Uterus (tissue), 4 donors: ENCODE measurements around the gene CASZ1. TPM values are rescaled to one million over a fixed set of nuclear protein-coding genes. Genes with fewer than 3 reads are reported as not detected.

Experiments
- DNase-seq, 2 donors: peaks; one replicate each; pipeline ENCODE4 v3.0.0-alpha.2; 2019 to 2020
- H3K27ac ChIP-seq, 2 donors: fragments of 200-600 bp; sonication (generic); 1 replicate in 1 of 2; 2 replicates in 1 of 2; pipeline ENCODE4 v1.5.1; 2016 to 2018
- H3K27me3 ChIP-seq, 2 donors: fragments of 200-600 bp; sonication (generic); one replicate each; pipeline ENCODE4 v1.5.1; 2018 to 2019; ENCODE audit warnings: control low read depth in 1 of 2
- H3K36me3 ChIP-seq, 2 donors: fragments of 200-600 bp; sonication (generic); one replicate each; pipeline ENCODE4 v1.5.1; 2019; ENCODE audit warnings: control low read depth in 1 of 2
- H3K4me1 ChIP-seq, 2 donors: fragments of 200-600 bp; sonication (generic); one replicate each; pipeline ENCODE4 v1.5.1; 2018 to 2019; ENCODE audit warnings: control low read depth in 1 of 2
- H3K4me3 ChIP-seq, 2 donors: fragments of 200-600 bp; sonication (generic); 1 replicate in 1 of 2; 2 replicates in 1 of 2; pipeline ENCODE4 v1.5.1; 2018 to 2019; ENCODE audit warnings: mild to moderate bottlenecking in 1 of 2
- H3K9me3 ChIP-seq, 2 donors: fragments of 200-600 bp; sonication (generic); one replicate each; pipeline ENCODE4 v1.5.1; 2019; ENCODE audit warnings: control low read depth in 1 of 2
- POLR2A ChIP-seq, 2 donors: fragments of 450-650 bp; IDR thresholded peaks; one replicate each; pipeline ENCODE4 v1.6.1; 2016; ENCODE audit warnings: antibody characterized with exemption in 2 of 2, mild to moderate bottlenecking in 1 of 2, moderate library complexity in 1 of 2
- intact Hi-C: fragments of 100-400 bp; cut with DNase I; formaldehyde crosslinking; loops from one replicate; pipeline ENCODE4 v1.15.1; 2023; ENCODE audit warnings: low total_unique reads
- total RNA-seq, 4 donors: library from RNA; depleted of rRNA in 3 of 4; stranded (reverse); fragments of >200 nt in 3 of 4; gene quantifications; one replicate each; pipeline versions ENCODE4 v1.1.0 to v1.2.4, GENCODE V29; 2014 to 2023
- TF ChIP-seq, protein P1 (sequence below), 4 experiments: fragments of 200-600 bp in 2 of 4; fragments of 450-650 bp in 2 of 4; sonication (generic) in 2 of 4; IDR thresholded peaks; one replicate each; pipeline ENCODE4 v1.5.1; 2016 to 2019; ENCODE audit warnings: antibody characterized with exemption in 4 of 4, mild to moderate bottlenecking in 2 of 4, moderate library complexity in 1 of 4
- donor health status: DM: yes; HTN: yes; CAD: no.

Gene CASZ1
- total RNA-seq, 4 donors from 2014 or later: 0.59 to 49.2 (median 3.9) TPM

DNA sequence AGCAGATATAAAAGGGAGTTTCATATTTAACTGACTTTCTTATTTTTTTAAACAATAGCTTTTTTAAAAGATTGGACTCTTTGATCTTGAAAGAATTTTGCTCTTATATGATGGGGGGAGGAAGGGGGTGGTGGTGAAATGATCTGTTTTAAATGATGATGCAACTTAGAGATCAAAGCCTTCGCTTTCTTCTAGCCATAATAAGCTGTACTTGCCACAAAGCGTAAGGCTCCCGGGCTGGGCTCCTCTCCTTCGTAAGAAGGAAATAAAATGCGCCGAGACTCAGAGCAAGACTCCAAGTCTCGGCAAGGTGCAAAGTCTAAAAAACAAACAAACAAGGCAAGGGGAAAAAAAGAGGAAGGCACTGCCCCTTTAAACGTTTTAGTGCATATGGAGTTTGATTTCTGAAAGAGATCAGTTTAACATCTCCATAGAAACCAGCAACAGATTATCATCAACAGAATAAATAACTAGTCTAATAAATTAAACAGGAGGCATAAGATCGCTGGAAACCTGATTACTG, 3.3 kb downstream of the CASZ1 start:
- DNase-seq: no peak
- TF ChIP-seq, protein P1, sequence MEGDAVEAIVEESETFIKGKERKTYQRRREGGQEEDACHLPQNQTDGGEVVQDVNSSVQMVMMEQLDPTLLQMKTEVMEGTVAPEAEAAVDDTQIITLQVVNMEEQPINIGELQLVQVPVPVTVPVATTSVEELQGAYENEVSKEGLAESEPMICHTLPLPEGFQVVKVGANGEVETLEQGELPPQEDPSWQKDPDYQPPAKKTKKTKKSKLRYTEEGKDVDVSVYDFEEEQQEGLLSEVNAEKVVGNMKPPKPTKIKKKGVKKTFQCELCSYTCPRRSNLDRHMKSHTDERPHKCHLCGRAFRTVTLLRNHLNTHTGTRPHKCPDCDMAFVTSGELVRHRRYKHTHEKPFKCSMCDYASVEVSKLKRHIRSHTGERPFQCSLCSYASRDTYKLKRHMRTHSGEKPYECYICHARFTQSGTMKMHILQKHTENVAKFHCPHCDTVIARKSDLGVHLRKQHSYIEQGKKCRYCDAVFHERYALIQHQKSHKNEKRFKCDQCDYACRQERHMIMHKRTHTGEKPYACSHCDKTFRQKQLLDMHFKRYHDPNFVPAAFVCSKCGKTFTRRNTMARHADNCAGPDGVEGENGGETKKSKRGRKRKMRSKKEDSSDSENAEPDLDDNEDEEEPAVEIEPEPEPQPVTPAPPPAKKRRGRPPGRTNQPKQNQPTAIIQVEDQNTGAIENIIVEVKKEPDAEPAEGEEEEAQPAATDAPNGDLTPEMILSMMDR (IDR thresholded peaks at IDR 0.05): no peak
- no peak for TF ChIP-seq POLR2A (IDR thresholded peaks at IDR 0.05)
- Histone ChIP-seq H3K27me3 (peaks cover 0 to 4% of the 10 kb centered on the region in 2 donors), H3K36me3 (no peaks in the 10 kb centered on the region), H3K4me3 (peak overlapping the region; percentile 37 to 54), H3K4me1 (no peaks in the 10 kb centered on the region), H3K9me3 (no peaks in the 10 kb centered on the region), H3K27ac (peak overlapping the region; percentile 75 to 87)
- intact Hi-C loops: no loop called here

DNA sequence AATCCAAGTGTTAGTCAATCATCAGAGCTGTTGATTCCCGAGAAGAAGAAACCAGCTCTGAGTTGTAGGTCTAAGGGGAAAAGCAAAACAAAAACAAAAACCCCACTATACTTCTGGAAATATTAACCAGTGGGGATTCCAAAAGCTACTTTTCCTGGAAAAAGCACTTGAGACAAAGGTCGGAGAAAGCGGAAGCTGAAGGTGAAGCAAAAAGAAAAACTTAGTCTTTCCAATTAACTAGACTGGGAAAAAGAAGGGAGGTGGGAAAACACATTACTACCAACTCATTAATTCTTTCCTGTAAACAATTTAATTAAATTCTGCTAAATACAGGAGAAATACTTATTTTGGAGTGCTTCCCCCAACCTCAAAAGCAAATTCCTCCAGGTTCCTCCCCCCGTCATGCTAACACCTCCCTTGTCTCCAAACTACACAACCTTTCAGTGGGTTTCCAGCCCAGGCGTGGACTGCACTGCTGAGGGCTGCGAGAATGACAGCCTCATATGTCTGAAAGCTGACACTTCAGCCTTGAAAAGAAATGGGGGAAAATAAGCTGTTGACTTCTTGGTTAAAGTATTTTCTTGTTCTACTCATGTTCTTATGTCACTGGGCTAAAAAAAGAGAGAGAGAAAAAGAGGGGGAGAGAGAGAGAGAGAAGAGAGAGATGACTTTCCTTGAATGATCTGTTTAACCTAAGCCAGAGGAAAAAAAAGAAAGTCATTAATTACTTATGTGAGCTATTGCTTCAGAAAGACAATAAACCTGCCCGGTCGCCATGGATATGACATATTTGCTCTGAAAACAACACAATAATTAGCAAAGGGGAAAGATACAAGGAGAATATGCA, 5.1 kb downstream of the CASZ1 start:
- Histone ChIP-seq H3K4me1 (no peaks in the 10 kb centered on the region), H3K36me3 (no peaks in the 10 kb centered on the region), H3K9me3 (no peaks in the 10 kb centered on the region), H3K4me3 (peak overlapping the region in 1 of 2 donors; percentile 0), H3K27me3 (peaks cover 0 to 4% of the 10 kb centered on the region in 2 donors), H3K27ac (peak overlapping the region; percentile 68 to 87)
- DNase-seq: peak in 1 of 2 donors; percentile 66
- intact Hi-C loops: no loop called here
- TF ChIP-seq, protein P1 (IDR thresholded peaks at IDR 0.05): no peak
- TF ChIP-seq POLR2A (IDR thresholded peaks at IDR 0.05): no peak

DNA sequence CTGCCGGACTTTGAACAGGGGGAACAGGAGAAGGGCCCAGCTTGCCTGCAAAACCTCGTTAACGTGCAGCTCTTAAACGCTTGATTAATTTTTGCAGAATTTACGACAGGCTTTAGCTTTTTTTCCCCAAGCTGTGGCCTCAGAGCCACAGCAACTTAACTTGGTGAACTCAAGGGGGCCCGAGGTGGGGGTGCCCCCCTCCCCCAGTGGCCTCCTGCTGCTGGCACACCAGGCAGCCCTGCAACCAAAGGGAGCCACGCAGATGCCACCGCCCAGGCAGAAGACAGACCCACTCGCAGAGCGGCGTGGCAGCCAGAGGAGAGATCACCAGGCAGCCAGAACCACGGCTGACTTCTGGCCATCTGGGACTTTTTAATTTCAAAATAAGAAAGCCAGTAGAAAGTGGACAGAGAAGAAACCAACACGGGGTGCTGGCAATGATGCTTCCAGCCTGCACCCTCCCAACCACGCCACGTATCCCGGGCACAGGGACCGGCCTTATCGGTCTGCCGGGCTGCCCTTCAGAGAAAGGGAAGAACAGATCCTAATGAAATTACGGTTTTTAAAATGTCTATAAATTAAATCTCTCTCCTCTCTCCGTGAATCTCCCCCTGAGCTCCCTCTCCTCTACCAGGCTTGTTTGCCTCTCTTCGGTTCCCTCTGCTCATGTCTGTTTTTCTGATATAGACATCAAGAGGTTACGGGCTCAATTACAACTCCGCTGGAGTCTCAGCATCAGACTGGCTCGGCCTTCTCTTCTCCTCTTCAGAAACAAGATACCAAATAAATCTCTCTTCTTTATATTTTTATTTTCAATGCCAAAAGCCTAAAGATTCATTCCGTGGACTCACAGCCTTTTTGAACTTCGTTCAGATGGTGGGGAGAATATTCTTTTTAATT, 6.4 kb downstream of the CASZ1 start:
- intact Hi-C loops: no loop called here
- Histone ChIP-seq H3K4me1 (no peaks in the 10 kb centered on the region), H3K4me3 (no peak overlapping the region), H3K36me3 (no peaks in the 10 kb centered on the region), H3K27me3 (peaks cover 0 to 4% of the 10 kb centered on the region in 2 donors), H3K27ac (peak overlapping the region; percentile 68 to 87), H3K9me3 (no peaks in the 10 kb centered on the region)
- DNase-seq: no peak
- no peak for TF ChIP-seq POLR2A (IDR thresholded peaks at IDR 0.05)
- TF ChIP-seq, protein P1 (IDR thresholded peaks at IDR 0.05): no peak

DNA sequence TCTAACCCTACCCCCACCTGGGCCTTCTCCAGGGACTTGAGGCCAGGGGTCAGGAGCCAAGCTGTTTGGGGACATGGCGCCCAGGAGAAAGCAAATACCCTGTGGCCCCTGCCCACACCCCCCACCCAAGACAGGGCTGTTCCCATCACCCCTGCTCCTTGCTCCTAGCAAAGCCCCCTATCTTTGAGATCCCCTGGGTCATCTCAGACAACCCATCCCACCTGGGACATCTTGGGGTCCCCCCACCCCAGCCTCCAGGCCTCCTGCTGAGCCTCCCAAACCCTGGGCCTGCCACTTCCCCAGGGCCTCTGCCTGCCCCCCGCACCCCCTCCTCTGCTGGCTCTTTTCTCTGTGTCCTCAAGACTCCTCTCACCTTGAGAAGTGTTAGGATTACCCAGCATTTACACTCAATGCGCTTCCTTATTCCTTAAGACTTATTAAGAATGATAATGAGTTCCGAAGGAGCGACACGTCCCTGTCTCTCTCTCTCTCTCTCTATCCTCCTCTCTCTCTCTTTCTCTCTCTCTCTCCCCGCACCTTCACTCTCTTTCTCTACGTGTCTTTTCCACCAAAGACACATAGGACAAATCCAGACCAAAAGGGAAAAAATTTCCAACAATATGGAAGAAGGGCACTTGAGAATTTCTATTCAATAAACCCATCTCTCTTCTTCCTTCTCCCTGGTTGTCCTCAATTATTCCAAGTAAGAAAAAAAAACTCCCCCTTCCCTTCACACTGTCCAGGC, 7.2 kb downstream of the CASZ1 start:
- H3K4me1 ChIP-seq: no peaks in the 10 kb centered on the region
- H3K36me3 ChIP-seq: no peaks in the 10 kb centered on the region
- no peak for DNase-seq
- intact Hi-C loops: no loop called here
- H3K4me3 ChIP-seq: no peak overlapping the region
- TF ChIP-seq POLR2A (IDR thresholded peaks at IDR 0.05): no peak
- TF ChIP-seq, protein P1 (IDR thresholded peaks at IDR 0.05): no peak
- peak overlapping the region; percentile 68 to 87 for H3K27ac ChIP-seq
- no peaks in the 10 kb centered on the region for H3K9me3 ChIP-seq
- H3K27me3 ChIP-seq: peaks cover 0 to 4% of the 10 kb centered on the region in 2 donors
